Peyer's patch (tissue), 4 donors: ENCODE data around the gene ZNF214. TPM values are rescaled to one million over a fixed set of nuclear protein-coding genes. Genes with fewer than 3 reads are reported as not detected.

Experiments
- DNase-seq, 3 donors: peaks; one replicate each; pipeline ENCODE4 v3.0.0-alpha.2; 2017 to 2019
- H3K27ac ChIP-seq, 4 donors: fragments of 200-600 bp; sonication (generic); one replicate each; pipeline ENCODE4 v1.5.1; 2016 to 2019
- H3K27me3 ChIP-seq, 2 donors: fragments of 200-600 bp; sonication (generic); one replicate each; pipeline ENCODE4 v1.5.1; 2019
- H3K36me3 ChIP-seq, 3 donors: fragments of 200-600 bp; sonication (generic); one replicate each; pipeline ENCODE4 v1.5.1; 2016 to 2019
- H3K4me1 ChIP-seq, 4 donors: fragments of 200-600 bp; sonication (generic); one replicate each; pipeline ENCODE4 v1.5.1; 2016 to 2019
- H3K4me3 ChIP-seq, 4 donors: fragments of 200-600 bp; sonication (generic); 1 replicate in 3 of 4; 2 replicates in 1 of 4; pipeline ENCODE4 v1.5.1; 2016 to 2019; ENCODE audit warnings: mild to moderate bottlenecking in 1 of 4
- H3K9me3 ChIP-seq, 4 donors: fragments of 200-600 bp; sonication (generic); one replicate each; pipeline ENCODE4 v1.5.1; 2016 to 2019; ENCODE audit warnings: mild to moderate bottlenecking in 1 of 4
- POLR2A ChIP-seq, 2 donors: fragments of 450-650 bp; IDR thresholded peaks; one replicate each; pipeline ENCODE4 v1.5.1; 2017; ENCODE audit warnings: antibody characterized with exemption in 2 of 2, mild to moderate bottlenecking in 2 of 2, moderate library complexity in 2 of 2
- total RNA-seq, 4 donors: library from RNA; depleted of rRNA; stranded (reverse); fragments of >200 nt; gene quantifications; one replicate each; pipeline ENCODE4 v1.1.0, GENCODE V29; 2016
- TF ChIP-seq, protein P1 (sequence below), 6 experiments: fragments of 450-650 bp in 4 of 6; fragments of 200-600 bp in 2 of 6; sonication (generic) in 1 of 6; IDR thresholded peaks; one replicate each; pipeline ENCODE4 v1.5.1; 2017 to 2019; ENCODE audit warnings: antibody characterized with exemption in 6 of 6, mild to moderate bottlenecking in 3 of 6, moderate library complexity in 1 of 6

Gene ZNF214
- total RNA-seq, 4 donors from 2014 or later = 0.76 to 3.3 (median 1.7) TPM

DNA sequence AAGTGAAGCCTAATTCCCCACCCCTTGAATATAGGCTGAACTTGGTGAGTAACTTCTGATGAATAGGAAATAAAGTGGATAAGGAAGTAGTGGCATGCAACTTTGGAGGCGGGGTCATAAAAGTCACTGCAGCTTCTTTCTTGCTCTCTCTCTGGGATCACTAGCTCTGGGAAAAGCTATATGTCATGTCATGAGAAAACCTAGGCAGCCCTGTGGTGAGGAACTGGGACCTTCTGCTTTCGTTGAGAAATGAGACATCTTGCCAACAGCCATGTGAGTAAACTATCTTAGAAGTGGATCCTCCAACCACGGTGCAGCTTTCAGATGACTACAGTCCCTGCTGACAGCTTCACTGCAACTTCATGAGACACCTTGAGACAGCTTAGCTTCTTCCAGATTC lies 15.7 kb downstream of the ZNF214 start:
- TF ChIP-seq, protein P1, sequence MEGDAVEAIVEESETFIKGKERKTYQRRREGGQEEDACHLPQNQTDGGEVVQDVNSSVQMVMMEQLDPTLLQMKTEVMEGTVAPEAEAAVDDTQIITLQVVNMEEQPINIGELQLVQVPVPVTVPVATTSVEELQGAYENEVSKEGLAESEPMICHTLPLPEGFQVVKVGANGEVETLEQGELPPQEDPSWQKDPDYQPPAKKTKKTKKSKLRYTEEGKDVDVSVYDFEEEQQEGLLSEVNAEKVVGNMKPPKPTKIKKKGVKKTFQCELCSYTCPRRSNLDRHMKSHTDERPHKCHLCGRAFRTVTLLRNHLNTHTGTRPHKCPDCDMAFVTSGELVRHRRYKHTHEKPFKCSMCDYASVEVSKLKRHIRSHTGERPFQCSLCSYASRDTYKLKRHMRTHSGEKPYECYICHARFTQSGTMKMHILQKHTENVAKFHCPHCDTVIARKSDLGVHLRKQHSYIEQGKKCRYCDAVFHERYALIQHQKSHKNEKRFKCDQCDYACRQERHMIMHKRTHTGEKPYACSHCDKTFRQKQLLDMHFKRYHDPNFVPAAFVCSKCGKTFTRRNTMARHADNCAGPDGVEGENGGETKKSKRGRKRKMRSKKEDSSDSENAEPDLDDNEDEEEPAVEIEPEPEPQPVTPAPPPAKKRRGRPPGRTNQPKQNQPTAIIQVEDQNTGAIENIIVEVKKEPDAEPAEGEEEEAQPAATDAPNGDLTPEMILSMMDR (IDR thresholded peaks at IDR 0.05) = no peak
- no peak for TF ChIP-seq POLR2A (IDR thresholded peaks at IDR 0.05)
- Histone ChIP-seq H3K27ac (no peak overlapping the region), H3K9me3 (no peaks in the 10 kb centered on the region), H3K4me1 (no peaks in the 10 kb centered on the region), H3K4me3 (no peak overlapping the region), H3K27me3 (no peaks in the 10 kb centered on the region), H3K36me3 (peaks cover 0 to 4% (median 0%) of the 10 kb centered on the region in 3 donors)
- no peak for DNase-seq

DNA sequence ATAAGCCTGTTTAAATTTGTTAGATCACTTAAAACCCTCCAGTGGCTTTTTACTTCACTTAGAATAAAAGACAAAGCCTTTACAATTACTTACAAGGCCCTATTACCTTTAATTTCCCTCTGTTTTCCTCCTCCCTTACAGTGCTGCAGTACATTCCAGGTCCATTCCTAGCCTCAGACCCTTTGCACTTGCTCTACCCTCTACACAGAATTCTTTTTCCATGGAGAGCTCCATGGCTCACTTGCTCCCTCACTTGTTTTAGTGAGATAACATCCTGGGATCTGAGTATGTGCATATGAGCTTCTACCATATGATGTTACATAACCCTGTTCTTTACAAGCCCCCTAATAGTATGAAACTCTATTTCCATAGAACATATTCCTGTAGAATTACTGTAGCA lies 24.4 kb downstream of the ZNF214 start:
- Histone ChIP-seq H3K9me3 (no peaks in the 10 kb centered on the region), H3K27me3 (no peaks in the 10 kb centered on the region), H3K4me1 (no peaks in the 10 kb centered on the region), H3K36me3 (peaks cover 0 to 3% (median 0%) of the 10 kb centered on the region in 3 donors), H3K4me3 (no peak overlapping the region), H3K27ac (no peak overlapping the region)
- no peak for DNase-seq
- TF ChIP-seq, protein P1 (IDR thresholded peaks at IDR 0.05) = no peak
- no peak for TF ChIP-seq POLR2A (IDR thresholded peaks at IDR 0.05)

DNA sequence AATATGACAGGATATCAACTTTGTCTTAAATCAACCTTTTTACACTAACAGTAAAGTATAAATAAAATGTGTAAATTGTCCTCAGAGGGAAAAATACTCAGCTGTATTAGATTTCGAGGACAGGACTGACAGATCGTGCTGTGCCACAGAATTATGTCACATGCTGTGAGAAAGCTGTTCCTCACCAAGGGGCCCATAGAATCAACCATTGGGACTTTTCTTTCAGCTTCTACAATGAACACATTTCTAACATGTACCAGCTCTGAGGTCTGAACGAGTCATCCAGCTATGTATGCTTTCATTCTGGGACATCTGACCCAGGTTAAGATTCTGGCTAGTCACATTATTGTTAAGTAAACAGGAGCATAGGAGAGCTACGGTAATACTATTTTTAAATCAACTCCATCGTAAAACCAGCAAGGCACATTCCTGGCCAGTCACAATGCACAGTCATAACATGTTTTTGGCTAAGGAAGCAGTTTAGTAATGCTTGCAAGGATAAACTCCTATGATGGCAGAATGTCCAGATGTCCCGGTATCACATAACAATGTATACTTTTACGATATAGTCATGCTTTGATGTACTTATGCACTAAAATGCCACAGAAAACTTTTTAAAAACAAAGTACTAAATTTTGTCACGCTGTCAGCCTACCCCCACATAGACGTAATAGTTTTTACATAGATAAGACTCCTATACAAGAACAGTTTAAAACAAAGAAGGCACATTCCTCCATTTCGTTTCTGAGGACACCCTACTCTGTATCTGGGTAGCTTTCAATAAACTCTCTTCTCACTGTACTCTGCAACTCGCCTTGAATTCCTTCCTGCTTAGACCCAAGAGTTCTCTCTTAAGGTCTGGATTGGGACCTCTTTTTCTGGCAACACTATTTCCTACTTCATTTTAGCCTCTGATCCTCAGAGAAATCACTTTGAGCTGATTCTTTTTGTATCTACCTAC lies 27.4 kb downstream of the ZNF214 start:
- Histone ChIP-seq H3K36me3 (no peaks in the 10 kb centered on the region), H3K4me3 (no peak overlapping the region), H3K27me3 (no peaks in the 10 kb centered on the region), H3K4me1 (no peaks in the 10 kb centered on the region), H3K9me3 (no peaks in the 10 kb centered on the region), H3K27ac (no peak overlapping the region)
- TF ChIP-seq, protein P1 (IDR thresholded peaks at IDR 0.05) = no peak
- TF ChIP-seq POLR2A (IDR thresholded peaks at IDR 0.05) = no peak
- no peak for DNase-seq

DNA sequence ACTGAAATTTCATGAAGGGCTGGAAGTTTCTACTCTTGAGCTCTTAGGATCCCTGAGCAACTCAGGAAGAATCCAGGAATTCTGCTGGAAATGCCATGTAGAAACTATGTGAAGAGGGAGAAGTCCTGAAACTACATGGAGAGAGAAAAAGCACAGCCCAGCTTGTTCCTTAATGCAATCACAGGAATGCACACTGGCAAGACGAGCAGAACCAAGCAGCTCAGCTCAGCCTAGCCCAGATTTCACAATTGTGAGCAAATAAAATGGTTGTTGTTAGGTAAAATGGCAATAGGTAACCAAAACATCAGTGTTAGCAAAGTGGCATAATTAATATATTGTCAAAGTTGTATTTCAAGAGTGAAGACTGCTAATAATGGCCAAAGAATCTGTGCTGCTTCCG lies 28.1 kb downstream of the ZNF214 start:
- no peaks in the 10 kb centered on the region for H3K36me3 ChIP-seq
- TF ChIP-seq POLR2A (IDR thresholded peaks at IDR 0.05) = no peak
- TF ChIP-seq, protein P1 (IDR thresholded peaks at IDR 0.05) = no peak
- no peak overlapping the region for H3K4me3 ChIP-seq
- no peaks in the 10 kb centered on the region for H3K4me1 ChIP-seq
- no peaks in the 10 kb centered on the region for H3K9me3 ChIP-seq
- DNase-seq = no peak
- H3K27ac ChIP-seq = no peak overlapping the region
- no peaks in the 10 kb centered on the region for H3K27me3 ChIP-seq

DNA sequence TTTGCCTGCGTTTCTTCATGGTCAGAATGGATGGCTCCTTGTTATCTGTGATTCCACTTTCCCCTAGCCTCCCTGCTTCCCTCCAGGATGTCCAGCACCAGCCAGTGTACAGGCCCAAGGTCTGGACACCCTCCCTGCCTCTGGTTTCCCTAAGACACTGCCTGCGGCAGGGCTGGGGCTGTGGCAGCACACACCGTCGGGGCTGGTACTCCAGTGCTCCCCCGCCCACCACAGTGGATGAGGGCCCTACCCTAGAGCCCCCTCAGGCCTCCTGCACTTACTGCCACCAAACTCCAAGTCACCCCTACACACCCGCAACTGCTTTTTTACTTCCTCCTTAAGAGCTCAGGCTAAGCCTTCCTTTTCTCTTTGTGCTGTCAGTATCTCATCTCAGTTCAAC lies 28.9 kb downstream of the ZNF214 start:
- Histone ChIP-seq H3K4me1 (no peaks in the 10 kb centered on the region), H3K4me3 (no peak overlapping the region), H3K27ac (no peak overlapping the region), H3K27me3 (no peaks in the 10 kb centered on the region), H3K36me3 (no peaks in the 10 kb centered on the region), H3K9me3 (no peaks in the 10 kb centered on the region)
- TF ChIP-seq, protein P1 (IDR thresholded peaks at IDR 0.05) = no peak
- TF ChIP-seq POLR2A (IDR thresholded peaks at IDR 0.05) = no peak
- DNase-seq = no peak
